GM12878 (cell line): ENCODE measurements around the gene MLXIP. TPM values are rescaled to one million over a fixed set of nuclear protein-coding genes. Genes with fewer than 3 reads are reported as not detected.

Experiments used
- ATAC-seq: fragments of 200-7000 bp; cut with Tn5 transposase; 3 replicates; pipeline ENCODE4 v1.9.1; 2020; ENCODE audit warnings: mild to moderate bottlenecking, moderate library complexity
- BruUV-seq: library from RNA; stranded (reverse); fragments of 400-500 nt; replicated peaks from 2 replicates; lab custom pipeline; 2021; lab: Mats Ljungman, UMichigan
- CTCF ChIA-PET: fragments of 300-600 bp; sonication (Branson Sonifier 250); formaldehyde crosslinking; extraction: SDS; loops from one replicate; lab custom pipeline; 2021; ENCODE audit warnings: inconsistent platforms; lab: Yijun Ruan, JAX
- POLR2A ChIA-PET: fragments of 350-600 bp; formaldehyde crosslinking; extraction: SDS; loops from one replicate; lab custom pipeline; 2021; ENCODE audit warnings: inconsistent platforms; lab: Charles Lee
- RAD21 ChIA-PET: fragments of 300-600 bp; sonication (Branson Sonifier 250); formaldehyde crosslinking; loops from one replicate; lab custom pipeline; 2023; ENCODE audit warnings: antibody characterized with exemption; ENCODE audit not compliant: unreplicated experiment; lab: Charles Lee
- SMC1A ChIA-PET: fragments of 300-600 bp; sonication (Branson Sonifier 250); formaldehyde crosslinking; loops from one replicate; lab custom pipeline; 2023; ENCODE audit not compliant: unreplicated experiment, uncharacterized antibody; lab: Charles Lee
- DNase-seq: peaks from one replicate; pipeline ENCODE4 v3.0.0-alpha.2; 2011; ENCODE audit warnings: low read depth, low spot score
- FAIRE-seq: peaks from 3 replicates; lab custom pipeline; 2011; peaks lifted over from hg19 to GRCh38; lab: Jason Lieb, UNC
- H2AFZ ChIP-seq: 2 replicates; pipeline ENCODE4 v1.6.0; 2011; ENCODE audit warnings: low read depth, low read length, control low read depth; ENCODE audit not compliant: control insufficient read depth
- H3K27ac ChIP-seq: 2 replicates; pipeline ENCODE4 v1.5.1; 2011; ENCODE audit warnings: control low read depth; ENCODE audit not compliant: control insufficient read depth, insufficient read depth
- H3K27me3 ChIP-seq, 2 experiments: replicated peaks in 1 of 2; 2 replicates each; pipeline versions ENCODE4 v1.6.0 to v1.6.1; 2011; ENCODE audit warnings: low read length in 1 of 2; ENCODE audit not compliant: control insufficient read depth in 2 of 2, insufficient read depth in 2 of 2
- H3K36me3 ChIP-seq, 2 experiments: 2 replicates each; pipeline ENCODE4 v1.5.1; 2011; ENCODE audit warnings: low read length in 1 of 2; ENCODE audit not compliant: control insufficient read depth in 2 of 2, insufficient read depth in 2 of 2
- H3K4me1 ChIP-seq: 2 replicates; pipeline ENCODE4 v1.6.1; 2011; ENCODE audit warnings: mild to moderate bottlenecking, low read length, moderate library complexity, mixed read lengths; ENCODE audit not compliant: control insufficient read depth, insufficient read depth
- H3K4me2 ChIP-seq: 2 replicates; pipeline ENCODE4 v1.6.0; 2011; ENCODE audit warnings: control low read depth; ENCODE audit not compliant: control insufficient read depth, insufficient read depth
- H3K4me3 ChIP-seq: fragments of 200-600 bp; sonication (generic); 2 replicates; pipeline ENCODE4 v1.5.1; 2016
- H3K79me2 ChIP-seq: 2 replicates; pipeline ENCODE4 v1.6.0; 2011; ENCODE audit warnings: low read length; ENCODE audit not compliant: control insufficient read depth, insufficient read depth
- H3K9ac ChIP-seq: 2 replicates; pipeline ENCODE4 v1.8.0; 2011; ENCODE audit warnings: low read length, control low read depth, mixed read lengths; ENCODE audit not compliant: control insufficient read depth, insufficient read depth
- H3K9me3 ChIP-seq: replicated peaks from 3 replicates; pipeline ENCODE4 v1.5.1; 2011; ENCODE audit warnings: mild to moderate bottlenecking, low read length; ENCODE audit not compliant: control insufficient read depth, insufficient read depth
- H4K20me1 ChIP-seq: 2 replicates; pipeline ENCODE4 v1.6.0; 2011; ENCODE audit not compliant: control insufficient read depth, insufficient read depth
- ATF7 ChIP-seq: fragments of 450-650 bp; IDR thresholded peaks from 2 replicates; pipeline ENCODE4 v1.6.1; 2016; ENCODE audit warnings: low read depth, mild to moderate bottlenecking
- BCLAF1 ChIP-seq: fragments of 450-650 bp; IDR thresholded peaks from 2 replicates; pipeline ENCODE4 v1.6.1; 2017; ENCODE audit warnings: antibody characterized with exemption, mild to moderate bottlenecking, moderate library complexity
- FOXK2 ChIP-seq: fragments of 450-650 bp; IDR thresholded peaks from 2 replicates; pipeline ENCODE4 v1.6.1; 2017; ENCODE audit warnings: mild to moderate bottlenecking, moderate library complexity
- HDAC2 ChIP-seq: fragments of 200-600 bp; sonication (generic); IDR thresholded peaks from 2 replicates; pipeline ENCODE4 v1.6.1; 2017
- JUND ChIP-seq: IDR thresholded peaks from 2 replicates; pipeline ENCODE4 v1.6.1; 2012; ENCODE audit warnings: low read depth, mild to moderate bottlenecking, low read length, improper control_type of control experiment, moderate library complexity
- MEF2A ChIP-seq: IDR thresholded peaks from 2 replicates; pipeline ENCODE4 v1.6.1; 2011; ENCODE audit warnings: low read depth, mild to moderate bottlenecking, low read length, moderate library complexity; ENCODE audit not compliant: insufficient read depth
- PKNOX1 ChIP-seq: fragments of 450-650 bp; IDR thresholded peaks from 2 replicates; pipeline ENCODE4 v1.6.1; 2016; ENCODE audit warnings: mild to moderate bottlenecking
- POU2F2 ChIP-seq: IDR thresholded peaks from 3 replicates; pipeline ENCODE4 v1.6.1; 2011; ENCODE audit warnings: low read depth, mild to moderate bottlenecking, low read length, borderline replicate concordance
- SREBF1 ChIP-seq: IDR thresholded peaks from 2 replicates; pipeline ENCODE4 v1.6.1; 2012; ENCODE audit warnings: mild to moderate bottlenecking, low read length
- SRF ChIP-seq, 2 experiments: IDR thresholded peaks; 2 replicates each; pipeline ENCODE4 v1.6.1; 2011; ENCODE audit warnings: low read depth in 2 of 2, low read length in 2 of 2, mild to moderate bottlenecking in 1 of 2, moderate library complexity in 1 of 2
- TAF1 ChIP-seq: IDR thresholded peaks from 2 replicates; pipeline ENCODE4 v1.6.1; 2011; ENCODE audit warnings: mild to moderate bottlenecking, low read depth, low read length, borderline replicate concordance
- TARDBP ChIP-seq: IDR thresholded peaks from 2 replicates; pipeline ENCODE4 v1.6.1; 2016; ENCODE audit warnings: borderline replicate concordance
- TCF3 ChIP-seq: IDR thresholded peaks from 2 replicates; pipeline ENCODE4 v1.6.1; 2012; ENCODE audit warnings: low read depth, mild to moderate bottlenecking, low read length, borderline replicate concordance; ENCODE audit not compliant: insufficient read depth
- ZNF217 ChIP-seq: fragments of 450-650 bp; IDR thresholded peaks from 2 replicates; pipeline ENCODE4 v1.6.1; 2017; ENCODE audit warnings: antibody characterized with exemption, mild to moderate bottlenecking
- ZNF24 ChIP-seq: fragments of 450-650 bp; IDR thresholded peaks from 2 replicates; pipeline ENCODE4 v1.6.1; 2017; ENCODE audit warnings: antibody characterized with exemption, mild to moderate bottlenecking
- ZNF274 ChIP-seq: IDR thresholded peaks from one replicate; pipeline ENCODE4 v1.8.0; 2011; ENCODE audit not compliant: insufficient read length, insufficient read depth
- WGBS: methylation state at CpG from one replicate; pipeline ENCODE4 v1.1.6; 2016; ENCODE audit warnings: low lambda C conversion rate; ENCODE audit not compliant: insufficient replicate concordance, insufficient coverage; ENCODE audit errors: missing lambda C conversion rate; 5-methylcytosine and 5-hydroxymethylcytosine counted together
- in situ Hi-C: fragments of 300-500 bp; cut with MboI; formaldehyde crosslinking; loops from 9 replicates; pipeline ENCODE4 v1.14.3; 2018; ENCODE audit warnings: mixed read lengths
- intact Hi-C: fragments of 100-400 bp; cut with micrococcal nuclease; formaldehyde crosslinking; loops from one replicate; pipeline ENCODE4 v1.14.2; 2022; ENCODE audit not compliant: unreplicated experiment
- polyA plus RNA-seq, 11 experiments: library from polyadenylated mRNA; depleted of rRNA in 4 of 11; unstranded in 6 of 11; stranded (reverse) in 5 of 11; fragments of >200 nt; fragmentation: Nextera tagmentation in 4 of 11; fragmentation: Illumina TruSeq in 1 of 11; extraction: Ambion mirVana in 4 of 11; extraction: Trizol in 1 of 11; gene quantifications; 1 replicate in 1 of 11; 2 replicates in 10 of 11; pipeline versions ENCODE4 v1.2.1 to v1.2.3, GENCODE V29; 2011 to 2016; ENCODE audit warnings: inconsistent platforms in 2 of 11, missing spikeins in 2 of 11, low read depth in 1 of 11
- total RNA-seq, 4 experiments: library from RNA; depleted of rRNA in 3 of 4; stranded (reverse); fragments of >200 nt in 3 of 4; fragmentation: Illumina TruSeq in 1 of 4; extraction: Trizol in 1 of 4; gene quantifications; 2 replicates each; pipeline versions ENCODE4 v1.2.1 to v1.2.3, GENCODE V29; 2013 to 2021
- TF ChIP-seq, protein P1 (sequence below): fragments of 450-650 bp; IDR thresholded peaks from 2 replicates; pipeline ENCODE4 v1.6.1; 2017; ENCODE audit warnings: borderline replicate concordance

MLXIP gene
- total and polyA plus RNA-seq, 10 of the 15 experiments (the other 5 are each of a cell fraction or from before 2014, with no cell fraction given) = 1.1 to 23.7 (median 7.0) TPM

- 6% methylated on average over 5 of the region's 5 CpGs for WGBS
- no peak overlapping the region for H3K9ac ChIP-seq
- H3K4me1 ChIP-seq = peaks cover 11% of the 10 kb centered on the region
- intact Hi-C loops = no loop called here
- POLR2A ChIA-PET = no interaction called here
- no peak for FAIRE-seq
- RAD21 ChIA-PET = no interaction called here
- BruUV-seq = no TSS peak
- CTCF ChIA-PET = no interaction called here
- ATAC-seq = no peak
- H3K27me3 ChIP-seq = peaks cover 0 to 3% of the 10 kb centered on the region in 2 experiments; a peak in 1 of 4 replicates
- no peaks in the 10 kb centered on the region for H3K9me3 ChIP-seq
- DNase-seq = no peak
- SMC1A ChIA-PET = no interaction called here
- no peaks in the 10 kb centered on the region for H3K36me3 ChIP-seq
- no peaks in the 10 kb centered on the region for H4K20me1 ChIP-seq
- H3K27ac ChIP-seq = no peak overlapping the region
- H3K4me2 ChIP-seq = no peak overlapping the region
- H3K4me3 ChIP-seq = no peak overlapping the region
- H2AFZ ChIP-seq = no peak overlapping the region
- in situ Hi-C loops = no loop called here
- no peaks in the 10 kb centered on the region for H3K79me2 ChIP-seq
- TF ChIP-seq ZNF24 = no peak
- no peak for TF ChIP-seq ATF7
- TF ChIP-seq POU2F2 = no peak
- no peak for TF ChIP-seq SRF (IDR thresholded peaks at IDR 0.05; ENCODE audit: low read depth in 2 of 2, low read length in 2 of 2)
- TF ChIP-seq ZNF217 = no peak
- no peak for TF ChIP-seq SREBF1
- no peak for TF ChIP-seq TAF1
- TF ChIP-seq, protein P1, sequence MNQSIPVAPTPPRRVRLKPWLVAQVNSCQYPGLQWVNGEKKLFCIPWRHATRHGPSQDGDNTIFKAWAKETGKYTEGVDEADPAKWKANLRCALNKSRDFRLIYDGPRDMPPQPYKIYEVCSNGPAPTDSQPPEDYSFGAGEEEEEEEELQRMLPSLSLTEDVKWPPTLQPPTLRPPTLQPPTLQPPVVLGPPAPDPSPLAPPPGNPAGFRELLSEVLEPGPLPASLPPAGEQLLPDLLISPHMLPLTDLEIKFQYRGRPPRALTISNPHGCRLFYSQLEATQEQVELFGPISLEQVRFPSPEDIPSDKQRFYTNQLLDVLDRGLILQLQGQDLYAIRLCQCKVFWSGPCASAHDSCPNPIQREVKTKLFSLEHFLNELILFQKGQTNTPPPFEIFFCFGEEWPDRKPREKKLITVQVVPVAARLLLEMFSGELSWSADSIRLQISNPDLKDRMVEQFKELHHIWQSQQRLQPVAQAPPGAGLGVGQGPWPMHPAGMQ = no peak
- no peak for TF ChIP-seq JUND
- no peak for TF ChIP-seq PKNOX1
- no peak for TF ChIP-seq TARDBP
- TF ChIP-seq FOXK2 = no peak
- TF ChIP-seq BCLAF1 = no peak
- TF ChIP-seq TCF3 = no peak
- TF ChIP-seq ZNF274 = no peak
- TF ChIP-seq HDAC2 = no peak
- TF ChIP-seq MEF2A = no peak
Observed at GRCh38 chr12:122171399-122171798, 92.8 kb downstream of the MLXIP start.
